ENCODE measurements around the gene TOM1L2.

TOM1L2 gene

GRCh38 chr17:17937958-17938357 lies 34.2 kb downstream of the TOM1L2 start:
- Histone ChIP-seq H3K27me3 (no peaks in the 10 kb centered on the region), H3K36me3 (no peaks in the 10 kb centered on the region), H3K4me1 (peaks cover 17% of the 10 kb centered on the region), H3K9me3 (no peaks in the 10 kb centered on the region), H3K4me3 (ENCODE audit: low read depth, low read length) (no peak overlapping the region)
- TF ChIP-seq, protein P1, sequence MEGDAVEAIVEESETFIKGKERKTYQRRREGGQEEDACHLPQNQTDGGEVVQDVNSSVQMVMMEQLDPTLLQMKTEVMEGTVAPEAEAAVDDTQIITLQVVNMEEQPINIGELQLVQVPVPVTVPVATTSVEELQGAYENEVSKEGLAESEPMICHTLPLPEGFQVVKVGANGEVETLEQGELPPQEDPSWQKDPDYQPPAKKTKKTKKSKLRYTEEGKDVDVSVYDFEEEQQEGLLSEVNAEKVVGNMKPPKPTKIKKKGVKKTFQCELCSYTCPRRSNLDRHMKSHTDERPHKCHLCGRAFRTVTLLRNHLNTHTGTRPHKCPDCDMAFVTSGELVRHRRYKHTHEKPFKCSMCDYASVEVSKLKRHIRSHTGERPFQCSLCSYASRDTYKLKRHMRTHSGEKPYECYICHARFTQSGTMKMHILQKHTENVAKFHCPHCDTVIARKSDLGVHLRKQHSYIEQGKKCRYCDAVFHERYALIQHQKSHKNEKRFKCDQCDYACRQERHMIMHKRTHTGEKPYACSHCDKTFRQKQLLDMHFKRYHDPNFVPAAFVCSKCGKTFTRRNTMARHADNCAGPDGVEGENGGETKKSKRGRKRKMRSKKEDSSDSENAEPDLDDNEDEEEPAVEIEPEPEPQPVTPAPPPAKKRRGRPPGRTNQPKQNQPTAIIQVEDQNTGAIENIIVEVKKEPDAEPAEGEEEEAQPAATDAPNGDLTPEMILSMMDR (IDR thresholded peaks at IDR 0.05; ENCODE audit: low read depth, low read length) = no peak
- DNase-seq = no peak

GRCh38 chr17:17937201-17937853 lies 34.9 kb downstream of the TOM1L2 start:
- Histone ChIP-seq H3K36me3 (no peaks in the 10 kb centered on the region), H3K27me3 (no peaks in the 10 kb centered on the region), H3K9me3 (no peaks in the 10 kb centered on the region), H3K4me1 (peaks cover 17% of the 10 kb centered on the region), H3K4me3 (ENCODE audit: low read depth, low read length) (no peak overlapping the region)
- TF ChIP-seq, protein P1 (IDR thresholded peaks at IDR 0.05; ENCODE audit: low read depth, low read length) = no peak
- no peak for DNase-seq

DNA sequence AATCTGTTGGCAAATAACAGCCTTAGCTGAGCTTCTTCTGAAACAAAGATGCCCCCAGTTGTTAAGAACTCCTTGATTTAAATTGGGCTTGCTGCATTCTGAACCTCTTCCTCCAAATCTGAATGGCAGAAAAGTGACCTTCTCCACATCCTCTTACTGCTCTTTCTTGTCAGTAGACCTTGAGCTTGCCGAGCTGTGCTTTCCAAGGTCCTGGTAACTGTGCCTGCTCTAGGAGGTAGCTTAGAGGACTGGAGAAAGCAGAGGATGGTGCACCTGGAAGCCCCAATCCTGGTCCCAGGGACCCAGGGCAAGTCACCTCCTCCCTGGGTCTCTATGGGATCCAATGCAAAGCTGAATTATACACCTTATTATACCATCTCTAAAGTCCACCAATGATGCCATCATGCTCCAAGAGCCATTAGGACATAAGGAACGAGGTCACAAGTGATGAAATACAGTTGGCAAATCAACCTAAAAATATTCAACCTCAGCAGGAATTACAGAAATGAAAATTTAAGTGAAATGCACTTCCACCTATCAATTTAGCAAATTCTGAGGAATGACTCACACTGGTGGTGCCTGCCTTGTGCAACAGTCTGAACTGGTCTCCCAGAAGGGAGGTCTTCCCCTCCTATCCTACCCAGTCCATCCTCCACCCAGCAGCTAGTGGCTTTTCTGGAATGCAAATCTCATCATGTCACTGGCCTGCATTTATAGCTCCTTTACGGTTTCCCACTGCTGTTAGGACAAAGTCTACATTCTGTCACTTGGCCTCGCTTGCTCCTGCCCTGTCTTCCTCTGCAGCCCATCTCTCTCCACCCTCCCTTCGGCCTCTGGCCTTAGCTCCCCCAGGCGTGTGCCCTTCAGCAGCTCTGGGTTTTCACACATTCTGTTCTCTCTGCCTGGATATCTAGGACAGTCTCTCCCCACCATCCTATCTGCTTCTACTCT lies 36.6 kb downstream of the TOM1L2 start:
- TF ChIP-seq, protein P1 (IDR thresholded peaks at IDR 0.05; ENCODE audit: low read depth, low read length) = no peak
- no peak for DNase-seq
- H3K27me3 ChIP-seq = no peaks in the 10 kb centered on the region
- H3K4me1 ChIP-seq = peaks cover 5% of the 10 kb centered on the region
- no peak overlapping the region for H3K4me3 ChIP-seq (ENCODE audit: low read depth, low read length)
- no peaks in the 10 kb centered on the region for H3K9me3 ChIP-seq
- H3K36me3 ChIP-seq = no peaks in the 10 kb centered on the region

GRCh38 chr17:17934806-17935205 lies 37.4 kb downstream of the TOM1L2 start:
- Histone ChIP-seq H3K27me3 (no peaks in the 10 kb centered on the region), H3K4me3 (ENCODE audit: low read depth, low read length) (no peak overlapping the region), H3K9me3 (no peaks in the 10 kb centered on the region), H3K36me3 (no peaks in the 10 kb centered on the region), H3K4me1 (no peaks in the 10 kb centered on the region)
- TF ChIP-seq, protein P1 (IDR thresholded peaks at IDR 0.05; ENCODE audit: low read depth, low read length) = no peak
- DNase-seq = no peak

- H3K4me3 ChIP-seq (ENCODE audit: low read depth, low read length) = no peak overlapping the region
- no peaks in the 10 kb centered on the region for H3K27me3 ChIP-seq
- no peaks in the 10 kb centered on the region for H3K36me3 ChIP-seq
- DNase-seq = no peak
- H3K9me3 ChIP-seq = no peaks in the 10 kb centered on the region
- H3K4me1 ChIP-seq = no peaks in the 10 kb centered on the region
- TF ChIP-seq, protein P1 (IDR thresholded peaks at IDR 0.05; ENCODE audit: low read depth, low read length) = no peak
Measured at GRCh38 chr17:17934214-17934613, 38.0 kb downstream of the TOM1L2 start.

- Histone ChIP-seq H3K36me3 (no peaks in the 10 kb centered on the region), H3K9me3 (no peaks in the 10 kb centered on the region), H3K27me3 (no peaks in the 10 kb centered on the region), H3K4me3 (ENCODE audit: low read depth, low read length) (no peak overlapping the region), H3K4me1 (no peaks in the 10 kb centered on the region)
- DNase-seq = no peak
- TF ChIP-seq, protein P1 (IDR thresholded peaks at IDR 0.05; ENCODE audit: low read depth, low read length) = no peak
Measured at GRCh38 chr17:17933775-17934174, 38.4 kb downstream of the TOM1L2 start.
